NCI-H1417 treated with DMSO at 0.1 percent for 48 hours (cell line): Measurements from ENCODE around the gene CPT1C.
"Not testable (repeated sequence)": the region's sequence is repeated elsewhere in the genome, so short reads cannot be mapped to it uniquely, and the experiment has no call there.

ENCODE experiments used
- DNase-seq: peaks from one replicate; lab custom pipeline; 2025; lab: John Stamatoyannopoulos, UW

Gene CPT1C

DNA sequence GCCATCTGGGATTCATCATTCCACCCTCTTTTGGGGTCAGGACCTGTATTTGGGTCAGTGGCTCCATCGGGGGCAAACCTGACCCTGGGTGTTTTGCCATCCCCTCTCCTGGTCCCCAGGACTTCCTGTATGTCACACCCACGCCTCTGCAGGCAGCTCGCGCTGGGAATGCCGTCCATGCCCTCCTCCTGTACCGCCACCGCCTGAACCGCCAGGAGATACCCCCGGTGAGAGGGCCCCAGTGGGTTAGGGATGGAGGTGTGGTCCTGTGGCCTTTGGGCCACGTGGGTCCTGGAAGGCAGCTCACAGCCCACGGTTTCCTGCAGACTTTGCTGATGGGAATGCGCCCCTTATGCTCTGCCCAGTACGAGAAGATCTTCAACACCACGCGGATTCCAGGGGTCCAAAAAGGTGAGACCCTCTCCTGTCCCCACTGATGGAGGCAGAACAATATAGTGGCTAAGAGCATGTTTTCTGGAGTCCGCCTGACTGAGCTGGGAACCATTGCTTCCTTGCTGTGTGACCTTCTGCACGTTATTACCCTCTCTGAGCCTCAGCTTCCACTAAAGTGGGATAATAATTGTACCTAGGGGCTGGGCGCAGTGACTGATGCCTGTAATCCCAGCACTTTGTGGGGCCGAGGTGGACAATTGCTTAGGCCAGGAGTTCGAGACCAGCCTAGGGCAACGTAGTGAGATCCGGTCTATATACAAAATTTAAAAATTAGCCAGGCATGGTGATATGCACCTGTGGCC, 14.1 kb downstream of the CPT1C start:
- DNase-seq, result no peak

DNA sequence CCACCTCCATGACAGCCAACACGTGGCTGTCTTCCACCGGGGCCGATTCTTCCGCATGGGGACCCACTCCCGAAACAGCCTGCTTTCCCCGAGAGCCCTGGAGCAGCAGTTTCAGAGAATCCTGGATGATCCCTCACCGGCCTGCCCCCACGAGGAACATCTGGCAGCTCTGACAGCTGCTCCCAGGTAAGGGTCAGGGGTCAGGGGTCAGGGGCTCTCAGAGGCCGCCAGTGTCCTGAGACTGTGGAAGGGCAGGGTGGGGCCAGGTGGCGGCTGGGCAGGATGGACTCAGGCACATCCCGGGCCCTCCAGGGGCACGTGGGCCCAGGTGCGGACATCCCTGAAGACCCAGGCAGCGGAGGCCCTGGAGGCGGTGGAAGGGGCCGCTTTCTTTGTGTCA, 15.0 kb downstream of the CPT1C start:
- no peak for DNase-seq

DNA sequence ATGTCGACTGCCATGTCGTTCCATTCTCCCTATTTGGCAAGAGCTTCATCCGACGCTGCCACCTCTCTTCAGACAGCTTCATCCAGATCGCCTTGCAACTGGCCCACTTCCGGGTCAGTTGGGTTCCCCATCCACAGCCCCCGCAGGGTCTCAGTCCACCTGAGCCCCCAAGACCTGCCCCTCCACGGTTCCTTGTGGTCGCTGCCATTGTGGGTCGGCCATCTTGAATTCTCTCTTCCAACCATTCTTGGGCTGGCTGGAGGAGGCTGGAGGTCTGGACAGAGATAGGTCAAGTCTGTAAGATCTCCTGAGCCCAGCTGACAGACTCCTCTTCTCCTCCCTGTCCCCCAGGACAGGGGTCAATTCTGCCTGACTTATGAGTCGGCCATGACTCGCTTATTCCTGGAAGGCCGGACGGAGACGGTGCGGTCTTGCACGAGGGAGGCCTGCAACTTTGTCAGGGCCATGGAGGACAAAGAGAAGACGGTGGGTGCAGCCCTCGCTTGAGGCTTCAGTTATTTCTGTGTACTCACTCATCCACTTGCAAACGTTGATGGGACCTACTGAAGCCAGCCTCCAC, 19.5 kb downstream of the CPT1C start:
- DNase-seq, result no peak

DNA sequence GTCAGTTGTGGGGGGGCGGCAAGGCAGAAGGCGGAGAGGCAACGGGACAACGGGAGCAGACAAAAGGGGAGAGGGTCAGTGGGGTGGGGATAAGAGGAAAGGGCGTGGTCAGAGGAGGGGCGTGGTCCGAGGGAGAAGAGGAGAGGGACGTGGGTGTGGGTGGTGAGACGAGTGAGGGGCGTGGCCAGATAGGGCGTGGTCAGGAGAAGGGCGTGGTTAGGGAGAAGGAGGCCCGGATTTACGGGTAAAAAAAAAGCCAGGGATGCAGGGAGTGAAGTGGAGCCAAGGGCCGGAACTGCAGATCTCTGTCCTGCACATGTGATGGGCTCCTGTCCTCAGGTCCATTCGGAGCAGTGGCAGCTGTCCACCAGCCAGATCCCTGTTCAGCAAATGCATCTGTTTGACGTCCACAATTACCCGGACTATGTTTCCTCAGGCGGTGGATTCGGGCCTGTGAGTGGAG, 21.5 kb downstream of the CPT1C start:
- no peak for DNase-seq

DNA sequence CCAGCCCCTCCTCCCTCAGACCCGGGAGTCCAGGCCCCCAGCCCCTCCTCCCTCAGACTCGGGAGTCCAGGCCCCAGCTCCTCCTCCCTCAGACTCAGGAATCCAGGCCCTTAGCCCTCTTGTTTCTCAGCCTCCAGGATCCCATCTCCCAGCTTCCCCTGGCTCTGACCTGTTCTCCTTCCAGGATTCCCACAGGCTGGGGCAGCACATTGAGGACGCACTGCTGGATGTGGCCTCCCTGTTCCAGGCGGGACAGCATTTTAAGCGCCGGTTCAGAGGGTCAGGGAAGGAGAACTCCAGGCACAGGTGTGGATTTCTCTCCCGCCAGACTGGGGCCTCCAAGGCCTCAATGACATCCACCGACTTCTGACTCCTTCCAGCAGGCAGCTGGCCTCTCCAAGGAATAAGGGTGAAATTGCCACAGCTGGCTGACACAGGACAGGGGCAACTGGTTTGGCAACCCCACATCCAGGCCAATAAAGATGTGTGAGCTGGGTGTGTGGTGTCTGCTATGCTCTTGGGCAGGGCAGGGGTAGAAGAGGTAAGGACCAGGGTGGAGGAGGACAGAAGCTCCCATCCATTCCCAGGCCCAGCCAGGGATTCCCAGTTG, 22.4 kb downstream of the CPT1C start:
- no peak for DNase-seq

DNA sequence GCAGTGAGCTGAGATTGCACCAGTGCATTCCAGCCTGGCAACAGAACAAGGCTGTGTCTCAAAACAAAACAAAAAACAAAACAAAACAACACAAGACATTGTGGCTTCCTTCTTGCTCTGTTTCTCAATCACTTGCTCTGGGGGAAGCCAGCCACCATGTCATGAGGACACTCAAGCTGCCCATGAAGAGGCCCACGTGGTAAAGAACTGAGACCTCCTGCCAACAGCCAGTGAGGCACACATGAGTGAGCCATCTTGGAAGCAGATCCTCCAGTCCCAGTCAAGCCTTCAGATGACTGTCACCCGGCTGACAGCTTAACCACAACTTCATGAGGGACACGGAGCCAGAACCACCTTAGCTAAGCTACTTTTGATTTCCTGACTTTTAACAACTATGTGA, 25.2 kb downstream of the CPT1C start:
- DNase-seq, result no peak

DNA sequence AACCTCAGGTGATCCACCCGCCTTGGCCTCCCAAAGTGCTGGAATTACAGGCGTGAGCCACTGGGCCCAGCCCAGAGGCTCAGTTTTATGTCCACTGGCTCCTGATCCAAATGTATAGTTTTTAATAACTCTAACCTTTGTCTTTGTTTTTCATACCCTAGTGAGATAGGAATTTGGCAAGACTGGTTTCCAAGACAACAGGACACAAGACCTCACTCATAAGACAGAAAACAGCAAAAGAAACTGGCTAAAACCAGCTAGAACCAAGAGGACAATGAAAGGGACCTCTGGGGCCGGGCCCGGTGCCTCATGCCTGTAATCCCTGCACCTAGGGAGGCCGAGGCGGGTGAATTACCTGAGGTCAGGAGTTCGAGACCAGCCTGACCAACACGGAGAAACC, 27.6 kb downstream of the CPT1C start:
- no peak for DNase-seq

DNA sequence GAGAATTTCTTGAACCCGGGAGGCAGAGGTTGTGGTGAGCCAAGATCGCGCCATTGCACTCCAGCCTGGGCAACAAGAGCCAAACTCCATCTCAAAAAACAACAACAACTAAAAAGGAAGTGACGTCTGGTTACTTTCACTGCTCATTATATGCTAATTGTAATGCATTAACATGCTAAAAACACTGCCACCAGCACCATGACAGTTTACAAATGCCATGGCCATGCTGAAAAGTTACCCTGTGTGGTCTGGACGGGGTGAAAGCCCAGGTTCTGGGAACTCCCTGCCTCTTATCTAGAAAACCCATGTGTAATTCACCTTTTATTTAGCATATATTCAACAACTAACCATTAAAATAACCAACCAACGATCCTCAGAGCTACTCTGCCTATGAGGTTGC, 28.1 kb downstream of the CPT1C start:
- no peak for DNase-seq

DNA sequence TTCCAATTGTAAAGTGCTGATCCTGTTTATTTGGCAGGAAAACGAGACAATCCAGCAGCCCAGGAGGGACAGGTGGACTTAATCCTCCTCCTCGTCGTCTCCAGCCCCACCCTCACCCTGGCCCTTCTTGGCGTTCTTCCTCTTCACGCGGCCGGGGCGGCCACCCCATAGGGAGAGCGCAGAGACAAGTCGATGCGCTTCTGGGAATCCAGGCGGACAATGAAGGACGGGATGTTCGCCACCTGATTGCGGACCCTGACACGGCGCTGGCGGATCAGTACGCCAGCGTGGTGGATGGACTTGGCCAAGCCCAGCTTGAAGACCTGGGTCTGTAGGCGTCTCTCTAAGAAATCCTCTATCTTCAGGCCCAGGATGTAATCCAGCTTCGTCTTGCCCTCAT, 28.5 kb downstream of the CPT1C start:
- not testable (repeated sequence) for DNase-seq

DNA sequence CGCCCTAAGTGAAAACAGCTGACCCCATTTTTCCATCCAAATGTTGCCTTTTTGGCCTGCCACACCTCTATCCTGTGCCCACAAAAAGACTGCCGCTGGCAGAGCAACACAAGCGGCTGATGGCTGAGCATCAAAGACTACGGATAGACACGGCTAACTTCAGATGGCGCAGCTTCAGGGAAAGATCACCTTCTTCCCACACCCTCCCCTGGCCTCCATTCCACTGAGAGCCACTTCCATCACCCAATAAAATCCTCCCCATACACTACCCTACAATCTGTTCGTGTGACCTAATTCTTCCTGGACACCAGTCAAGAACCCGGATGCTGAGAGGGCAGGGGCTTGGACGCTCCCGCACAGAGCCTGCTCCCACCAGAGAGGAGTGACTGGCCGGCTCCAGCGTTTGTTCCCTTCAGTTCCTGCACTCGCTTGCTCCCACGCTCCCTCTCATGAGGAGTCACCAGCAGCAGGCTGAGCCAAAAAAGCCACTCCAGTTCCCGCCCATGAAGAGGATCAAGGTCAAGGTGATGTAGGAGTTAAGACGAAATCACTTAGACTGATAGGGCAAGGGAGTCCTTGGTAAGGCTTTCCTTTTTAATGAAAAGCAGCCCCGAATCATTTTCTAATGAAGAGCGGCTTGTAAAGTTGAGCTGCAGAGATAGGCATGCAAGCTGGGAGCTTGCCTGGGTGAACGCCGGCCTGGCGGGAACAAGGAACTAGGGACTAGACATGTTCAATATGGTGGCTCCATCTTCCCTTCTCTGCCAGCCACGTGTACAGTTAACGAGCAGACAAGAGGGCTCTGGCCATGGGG, 36.5 kb downstream of the CPT1C start:
- DNase-seq, result no peak

DNA sequence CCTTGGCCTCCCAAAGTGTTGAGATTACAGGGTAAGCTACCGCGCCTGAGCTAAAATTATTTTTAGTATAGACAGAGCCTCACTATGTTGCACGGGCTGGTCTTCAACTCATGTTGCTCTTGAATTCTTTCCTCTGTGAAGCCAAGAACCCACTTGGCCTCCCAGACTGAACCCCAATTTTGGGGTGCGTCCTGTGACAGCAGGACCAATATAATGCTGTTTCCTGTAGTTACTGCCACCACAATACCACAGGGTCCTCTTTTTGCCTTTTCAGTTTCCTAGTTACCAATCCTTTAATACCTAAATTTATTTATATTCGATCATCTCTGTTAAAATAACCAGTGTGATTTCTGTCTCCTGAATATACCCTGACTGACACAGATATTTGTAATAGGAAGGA, 39.2 kb downstream of the CPT1C start:
- DNase-seq, result no peak

DNA sequence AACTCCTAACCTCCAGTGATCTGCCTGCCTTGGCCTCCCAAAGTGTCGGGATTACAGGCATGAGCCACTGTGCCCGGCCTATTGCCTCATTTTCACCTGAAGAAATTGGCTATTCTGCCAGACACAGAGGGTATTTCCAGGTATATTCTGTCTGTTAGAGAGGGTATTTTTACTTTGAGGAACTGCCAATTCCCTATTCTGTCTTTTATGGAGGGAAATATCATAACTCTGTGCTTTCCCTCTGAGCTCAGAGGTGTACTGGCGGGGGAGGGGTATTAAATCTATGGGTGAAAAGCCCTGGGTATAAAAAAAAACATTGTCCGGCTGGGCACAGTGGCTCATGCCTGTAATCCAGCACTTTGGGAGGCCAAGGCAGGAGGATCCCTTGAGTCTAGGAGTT, 47.4 kb downstream of the CPT1C start:
- no peak for DNase-seq

DNA sequence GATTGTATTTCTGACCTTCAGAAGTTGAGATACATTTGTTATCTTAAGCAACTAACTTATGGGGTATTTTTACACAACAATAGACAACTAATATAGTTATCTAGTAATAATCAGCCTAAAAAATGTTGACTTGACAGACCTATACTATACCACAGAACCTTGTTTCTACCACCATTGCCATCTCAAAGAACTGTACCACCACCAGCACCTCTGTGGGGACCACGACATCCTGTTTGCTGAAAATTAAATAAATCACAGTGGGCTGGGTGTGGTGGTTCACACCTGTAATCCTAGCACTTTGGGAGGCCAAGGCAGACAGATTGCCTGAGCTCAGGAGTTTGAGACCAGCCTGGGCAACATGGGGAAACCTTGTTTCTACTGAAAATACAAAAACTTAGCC, 48.2 kb downstream of the CPT1C start:
- DNase-seq, result no peak

DNA sequence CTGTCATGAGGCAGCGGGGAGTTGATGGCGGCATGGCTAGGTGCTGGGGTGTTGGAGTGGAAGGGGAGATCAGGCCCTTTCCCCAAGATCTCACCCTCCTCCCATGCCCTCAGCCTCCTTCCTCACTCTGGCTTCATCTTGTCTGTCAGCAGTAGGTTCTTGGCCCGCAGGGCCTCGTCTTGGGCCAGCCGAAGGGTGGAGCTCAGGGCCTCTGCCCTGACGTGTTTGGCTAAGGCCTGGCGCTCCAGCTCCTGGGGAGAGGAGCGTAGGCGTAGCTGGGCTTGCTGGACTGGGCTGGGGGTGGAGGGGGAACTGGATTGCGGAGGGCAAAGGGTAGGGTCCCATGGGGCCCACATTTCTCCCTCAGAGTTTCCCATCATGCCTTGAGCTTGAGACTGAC, 49.0 kb downstream of the CPT1C start:
- DNase-seq, result no peak

DNA sequence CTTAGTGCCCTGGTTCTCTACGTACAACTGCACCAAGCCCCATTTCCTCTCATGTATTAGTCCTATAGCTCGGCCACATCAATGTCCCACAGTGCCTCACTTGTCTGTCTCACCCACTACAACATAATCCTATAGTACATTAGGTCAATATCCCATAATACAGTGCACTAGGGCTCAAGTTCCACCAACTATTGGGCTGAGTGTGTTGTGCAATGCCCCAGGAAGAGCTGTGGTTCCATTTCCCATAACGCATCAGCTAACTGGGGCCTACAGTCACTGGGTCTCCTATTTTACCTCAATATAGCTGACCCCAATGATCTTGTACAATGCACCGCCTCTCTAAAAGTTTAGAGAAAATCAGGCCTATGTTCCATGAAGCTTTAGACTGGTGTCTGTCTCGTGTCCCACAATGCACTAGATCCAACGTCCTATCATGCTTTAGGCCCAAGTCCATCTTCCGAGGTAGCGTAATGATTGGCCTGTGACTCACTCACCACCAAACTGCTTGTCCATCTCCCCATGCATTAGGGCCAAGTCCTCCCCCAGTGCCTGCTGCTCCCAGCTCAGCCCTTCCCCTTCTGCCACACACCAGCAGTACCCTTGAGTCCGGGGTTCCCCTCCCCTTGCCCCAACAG, 50.4 kb downstream of the CPT1C start:
- DNase-seq, result no peak

DNA sequence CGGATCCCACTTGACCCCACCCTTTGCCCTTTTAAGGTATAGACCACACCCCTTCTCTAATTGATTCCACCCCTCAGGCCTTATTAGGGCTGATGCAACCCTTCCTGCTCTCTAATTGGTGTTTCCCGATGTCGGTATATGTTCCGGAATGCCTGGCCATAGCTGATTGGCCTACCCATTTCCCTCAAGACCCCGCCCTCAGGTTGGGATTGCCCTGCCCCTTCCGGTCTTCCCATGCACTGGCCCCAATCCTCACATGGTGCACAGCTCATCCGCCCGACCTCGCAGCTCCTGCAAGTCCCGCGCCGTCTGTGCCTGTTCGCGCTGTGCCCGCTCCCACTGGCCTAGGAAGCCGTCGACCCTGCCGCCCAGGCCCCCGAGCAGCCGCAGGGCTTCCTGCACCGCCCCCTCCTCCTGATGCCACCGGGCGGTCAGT, 54.0 kb downstream of the CPT1C start:
- DNase-seq, result no peak

DNA sequence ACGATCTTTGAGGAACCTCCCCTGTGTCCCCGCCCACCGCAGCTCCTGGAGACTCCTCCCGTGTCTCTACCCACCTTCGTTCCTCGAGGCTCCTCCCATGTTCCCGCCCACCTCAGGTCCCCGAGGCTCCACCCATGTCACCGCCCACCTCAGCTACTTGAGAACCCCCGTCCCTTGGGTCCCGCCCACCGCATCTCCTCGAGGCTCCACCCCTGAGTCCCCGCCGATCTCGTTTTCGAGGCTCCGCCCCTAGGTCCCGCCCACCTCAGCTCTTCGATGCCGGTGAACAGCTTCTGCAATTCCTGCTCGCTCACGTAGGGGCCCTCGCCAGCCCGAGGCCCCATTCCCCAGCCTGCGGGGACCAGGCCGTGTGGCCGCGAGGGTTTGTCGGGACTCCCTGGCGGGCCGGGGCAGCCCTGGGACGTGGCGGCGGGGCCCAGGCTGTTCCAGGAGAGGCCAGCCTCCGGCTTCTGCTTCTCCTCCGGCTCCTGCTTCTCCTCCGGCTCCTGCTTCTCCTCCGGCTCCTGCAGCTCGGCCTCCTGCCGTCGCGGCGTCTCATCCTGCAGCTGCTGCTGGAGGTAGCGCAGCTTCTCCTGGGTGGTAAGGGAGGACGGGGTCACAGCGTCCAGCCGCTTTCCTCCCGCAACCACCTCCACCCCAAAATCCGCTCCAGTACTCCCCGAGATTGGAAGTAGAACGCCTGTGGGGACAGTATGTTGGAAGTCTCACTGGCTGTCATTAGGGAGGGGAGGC, 55.5 kb downstream of the CPT1C start:
- DNase-seq, result no peak

DNA sequence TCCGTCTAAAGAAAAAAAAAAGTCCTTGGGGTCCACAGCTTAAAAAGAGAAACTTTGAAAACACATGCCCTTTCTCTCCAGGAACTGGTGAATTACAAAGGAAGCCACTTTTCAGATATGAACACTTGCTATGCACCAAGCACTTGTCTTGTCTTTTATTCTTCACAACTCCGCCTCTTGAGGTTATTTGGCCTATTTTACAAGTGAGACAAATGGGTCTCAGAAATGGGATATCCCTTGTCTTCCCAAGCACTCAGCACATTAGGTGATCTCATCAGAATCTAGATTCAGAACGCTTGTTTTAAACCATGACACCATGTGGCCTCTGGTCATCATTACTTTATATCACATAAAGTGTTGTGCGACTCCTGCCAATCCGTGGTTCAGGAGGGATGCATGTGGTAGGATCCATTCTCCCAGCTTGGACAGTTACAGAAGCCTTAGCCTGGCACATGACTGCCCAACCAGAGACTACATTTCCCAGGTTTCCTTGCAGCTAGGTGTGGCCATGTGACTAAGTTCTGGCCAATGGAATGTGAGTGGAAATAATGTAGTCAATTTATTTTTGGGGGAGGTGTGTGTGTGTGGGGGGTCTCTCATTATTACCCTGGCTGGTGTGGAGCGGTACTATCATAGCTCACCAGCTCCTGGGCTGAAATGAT, 58.3 kb downstream of the CPT1C start:
- DNase-seq, result no peak

DNA sequence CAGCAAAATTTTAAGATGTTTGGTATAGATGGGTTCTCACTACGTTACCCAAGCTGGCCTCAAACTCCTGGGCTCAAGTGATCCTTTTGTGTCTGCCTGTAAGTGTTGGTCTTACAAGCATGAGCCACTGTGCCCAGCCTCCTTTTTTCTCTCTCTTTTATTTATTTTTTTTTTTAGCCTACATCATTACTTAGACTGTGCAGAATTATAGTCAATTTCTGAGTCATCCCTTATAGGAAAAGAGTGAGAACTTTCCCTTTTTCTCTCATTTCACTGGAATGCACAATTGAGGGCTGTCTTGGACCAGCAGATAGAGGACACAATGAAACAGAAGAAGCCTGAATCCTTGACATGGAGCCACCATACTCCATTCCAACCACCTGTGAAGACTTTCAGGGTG, 58.9 kb downstream of the CPT1C start:
- DNase-seq, result no peak

DNA sequence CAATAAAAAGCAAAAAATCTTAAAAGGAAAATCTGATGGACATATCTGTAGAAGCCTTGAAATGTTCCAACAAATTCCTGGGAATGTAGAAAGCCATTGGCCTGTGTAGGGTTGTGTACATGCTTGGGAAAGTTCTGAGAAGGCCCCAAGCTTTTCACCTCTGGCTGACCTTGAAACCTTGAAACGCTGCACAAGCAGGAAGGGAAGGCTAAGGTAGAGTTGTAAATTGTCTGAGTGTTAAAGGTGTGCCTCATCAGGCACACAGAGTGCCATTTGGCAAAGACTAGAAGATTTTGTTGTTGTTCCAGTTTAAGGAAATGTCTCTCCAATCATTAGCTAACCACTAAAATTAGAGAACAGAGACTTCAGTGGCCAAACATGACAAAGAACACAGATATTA, 61.8 kb downstream of the CPT1C start:
- no peak for DNase-seq

DNA sequence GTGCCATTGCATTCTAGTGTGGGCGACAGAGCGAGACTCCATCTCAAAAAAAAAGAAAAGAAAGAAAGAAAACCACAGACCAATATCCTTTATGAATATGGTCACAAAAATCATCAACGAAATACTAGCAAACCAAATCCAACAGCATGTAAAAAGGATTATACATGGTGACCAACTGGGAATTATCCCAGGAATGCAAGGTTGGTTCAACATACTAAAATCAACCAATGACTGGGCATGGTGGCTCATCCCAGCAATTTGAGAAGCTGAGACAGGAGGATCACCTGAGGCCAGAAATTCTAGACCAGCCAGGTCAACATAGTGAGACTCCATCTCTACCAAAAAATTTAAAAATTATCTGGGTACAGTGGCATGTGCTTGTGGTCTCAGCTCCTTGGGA, 65.0 kb downstream of the CPT1C start:
- DNase-seq, result no peak
